DND-41 (cell line): Measurements from ENCODE around the gene ZBTB32.

Source experiments
- CTCF ChIP-seq: IDR thresholded peaks from 2 replicates; pipeline ENCODE4 v1.5.1; 2012; ENCODE audit warnings: borderline replicate concordance, low read length, moderate library complexity, mild to moderate bottlenecking; ENCODE audit not compliant: poor library complexity, severe bottlenecking; ENCODE audit errors: extremely low read depth
- EZH2 ChIP-seq: IDR thresholded peaks from 3 replicates; pipeline ENCODE4 v1.6.1; 2012; ENCODE audit warnings: borderline replicate concordance, low read depth, mild to moderate bottlenecking, moderate library complexity, low read length, inconsistent platforms; ENCODE audit not compliant: severe bottlenecking

GRCh38 chr19:35743640-35744429 lies 39.5 kb downstream of the ZBTB32 start:
- TF ChIP-seq CTCF, result no peak
- no peak for TF ChIP-seq EZH2
